Thoracic aorta (tissue), 2 donors: Measurements from ENCODE around the gene YJEFN3. TPM values are rescaled to one million over a fixed set of nuclear protein-coding genes. Genes with fewer than 3 reads are reported as not detected.

ENCODE experiments used
- ATAC-seq: fragments of 150-250 bp; one replicate; pipeline ENCODE4 v1.8.0; 2017; ENCODE audit warnings: low read depth; ENCODE audit not compliant: insufficient number of reproducible peaks, low FRiP score
- DNase-seq: peaks from one replicate; pipeline ENCODE4 v3.0.0-alpha.2; 2020; ENCODE audit warnings: low spot score
- H3K27ac ChIP-seq, 2 donors: fragments of 200-600 bp; sonication (generic); 1 replicate in 1 of 2; 2 replicates in 1 of 2; pipeline ENCODE4 v1.5.1; 2016; ENCODE audit warnings: mild to moderate bottlenecking in 2 of 2, moderate library complexity in 2 of 2
- H3K27me3 ChIP-seq: fragments of 200-600 bp; sonication (generic); replicated peaks from 2 replicates; pipeline ENCODE4 v1.6.0; 2016; ENCODE audit warnings: mild to moderate bottlenecking; ENCODE audit not compliant: insufficient read depth
- H3K36me3 ChIP-seq: fragments of 200-600 bp; sonication (generic); one replicate; pipeline ENCODE4 v1.5.1; 2016
- H3K4me1 ChIP-seq, 2 donors: fragments of 200-600 bp; sonication (generic); 1 replicate in 1 of 2; 2 replicates in 1 of 2; pipeline versions ENCODE4 v1.5.1 to v1.6.0; 2016; ENCODE audit warnings: low read depth in 2 of 2, mild to moderate bottlenecking in 1 of 2; ENCODE audit not compliant: control insufficient read depth in 1 of 2
- H3K4me3 ChIP-seq: fragments of 200-600 bp; sonication (generic); 2 replicates; pipeline ENCODE4 v1.5.1; 2016; ENCODE audit warnings: mild to moderate bottlenecking
- H3K9me3 ChIP-seq: fragments of 200-600 bp; sonication (generic); 2 replicates; pipeline ENCODE4 v1.5.1; 2016
- CTCF ChIP-seq: fragments of 200-600 bp; sonication (generic); IDR thresholded peaks from one replicate; pipeline ENCODE4 v1.5.1; 2019; ENCODE audit warnings: antibody characterized with exemption
- total RNA-seq, 2 donors: library from RNA; depleted of rRNA; stranded (reverse); fragments of >200 nt; gene quantifications; one replicate each; pipeline versions ENCODE4 v1.1.0 to v1.2.3, GENCODE V29; 2016

The YJEFN3 gene
- total RNA-seq, 2 donors from 2014 or later: 2.0 to 7.9 TPM

DNA sequence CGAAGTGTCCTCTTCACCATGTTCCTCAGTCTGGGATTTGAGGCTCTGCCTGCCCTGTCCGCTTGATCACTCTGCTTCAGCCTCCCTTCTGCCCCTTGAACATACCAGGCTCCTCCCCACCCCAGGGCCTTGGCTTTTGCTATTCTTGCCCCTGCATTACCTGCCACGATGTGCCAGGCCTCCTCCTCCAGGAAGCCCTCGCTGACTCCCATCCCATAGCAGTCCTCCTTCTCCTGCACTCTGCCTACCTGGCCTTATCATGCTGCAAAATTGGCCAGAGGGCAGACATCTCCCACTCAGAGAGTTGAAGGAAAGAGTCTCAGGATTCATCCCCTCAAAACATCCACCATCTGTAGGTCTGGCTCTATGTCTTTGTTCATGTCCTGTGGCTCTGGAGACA, 2.2 kb downstream of the YJEFN3 start:
- ATAC-seq (no peak), DNase-seq (no peak)

GRCh38 chr19:19531951-19532805, 3.5 kb downstream of the YJEFN3 start:
- Histone ChIP-seq H3K9me3 (no peaks in the 10 kb centered on the region), H3K36me3 (peaks cover 12% of the 10 kb centered on the region), H3K27ac (no peak overlapping the region), H3K4me1 (no peaks in the 10 kb centered on the region), H3K27me3 (no peaks in the 10 kb centered on the region), H3K4me3 (peak overlapping the region; percentile 4)
- ATAC-seq (peak; percentile 55), DNase-seq (no peak)
- TF ChIP-seq CTCF: peak; percentile 96

More for the DNA sequence above, 2.2 kb downstream of the YJEFN3 start:
- no peak for TF ChIP-seq CTCF
- Histone ChIP-seq H3K4me1 (no peaks in the 10 kb centered on the region), H3K4me3 (no peak overlapping the region), H3K27ac (no peak overlapping the region), H3K27me3 (no peaks in the 10 kb centered on the region), H3K36me3 (peaks cover 15% of the 10 kb centered on the region), H3K9me3 (no peaks in the 10 kb centered on the region)

GRCh38 chr19:19532806-19533701, 4.3 kb downstream of the YJEFN3 start:
- no peak overlapping the region for H3K4me3 ChIP-seq
- TF ChIP-seq CTCF: no peak
- H3K36me3 ChIP-seq: peaks cover 3% of the 10 kb centered on the region
- no peaks in the 10 kb centered on the region for H3K9me3 ChIP-seq
- DNase-seq (no peak), ATAC-seq (no peak)
- no peak overlapping the region for H3K27ac ChIP-seq
- no peaks in the 10 kb centered on the region for H3K27me3 ChIP-seq
- peaks cover 1 to 8% of the 10 kb centered on the region in 2 donors for H3K4me1 ChIP-seq

DNA sequence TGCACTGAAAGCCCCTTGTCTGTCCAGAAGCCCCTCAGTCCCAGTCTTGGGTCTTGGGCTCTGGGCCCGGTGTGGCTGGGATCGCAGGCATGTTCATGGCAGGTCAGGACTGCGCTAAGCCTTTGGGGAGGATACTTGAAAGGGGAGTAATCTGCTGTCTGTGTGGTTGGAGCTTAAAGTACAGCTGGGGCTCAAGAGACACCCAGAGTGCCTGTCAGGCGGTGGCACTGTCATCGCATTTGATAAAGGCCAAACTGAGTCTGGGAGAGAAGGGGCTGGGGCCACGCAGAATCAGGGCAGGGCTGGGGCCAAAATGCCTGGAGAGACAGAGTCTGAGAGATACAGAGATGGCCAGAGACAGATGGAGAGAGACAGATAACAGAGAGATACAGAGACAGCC, 5.1 kb downstream of the YJEFN3 start:
- H3K36me3 ChIP-seq: no peaks in the 10 kb centered on the region
- H3K9me3 ChIP-seq: no peaks in the 10 kb centered on the region
- ATAC-seq (no peak), DNase-seq (no peak)
- no peak overlapping the region for H3K27ac ChIP-seq
- H3K4me1 ChIP-seq: peaks cover 4 to 16% of the 10 kb centered on the region in 2 donors
- no peak overlapping the region for H3K4me3 ChIP-seq
- H3K27me3 ChIP-seq: no peaks in the 10 kb centered on the region
- no peak for TF ChIP-seq CTCF
